MM.1S (cell line): ENCODE measurements around the gene RDH13.

Experiments
- DNase-seq: peaks from one replicate; pipeline ENCODE4 v3.0.0-alpha.2; 2015
- H2AFZ ChIP-seq: fragments of 300-600 bp; sonication (generic); 2 replicates; pipeline ENCODE4 v1.6.0; 2016; ENCODE audit warnings: antibody characterized with exemption, low read length
- H3F3A ChIP-seq: fragments of 300-600 bp; sonication (generic); 2 replicates; pipeline ENCODE4 v1.6.1; 2016; ENCODE audit warnings: mild to moderate bottlenecking, antibody characterized with exemption, low read length, moderate library complexity, mixed read lengths; ENCODE audit not compliant: insufficient read depth
- H3K27ac ChIP-seq: fragments of 300-600 bp; sonication (generic); 2 replicates; pipeline ENCODE4 v1.5.1; 2016; ENCODE audit warnings: mild to moderate bottlenecking, low read length
- H3K27me3 ChIP-seq: fragments of 300-600 bp; sonication (generic); replicated peaks from 2 replicates; pipeline ENCODE4 v1.6.0; 2016; ENCODE audit warnings: low read length; ENCODE audit not compliant: insufficient read depth
- H3K36me3 ChIP-seq: fragments of 300-600 bp; sonication (generic); replicated peaks from 2 replicates; pipeline ENCODE4 v1.6.1; 2016; ENCODE audit warnings: mild to moderate bottlenecking, low read length, mixed read lengths; ENCODE audit not compliant: insufficient read depth
- H3K4me1 ChIP-seq: fragments of 300-600 bp; sonication (generic); 2 replicates; pipeline ENCODE4 v1.6.1; 2016; ENCODE audit warnings: low read length, mixed read lengths
- H3K4me2 ChIP-seq: fragments of 300-600 bp; sonication (generic); 2 replicates; pipeline ENCODE4 v1.6.0; 2016; ENCODE audit warnings: low read depth, low read length
- H3K4me3 ChIP-seq: fragments of 300-600 bp; sonication (generic); 2 replicates; pipeline ENCODE4 v1.5.1; 2016; ENCODE audit warnings: low read length, mixed read lengths
- H3K79me2 ChIP-seq: fragments of 300-600 bp; sonication (generic); 2 replicates; pipeline ENCODE4 v1.6.1; 2016; ENCODE audit warnings: mixed run types, low read length, mixed read lengths
- H3K9ac ChIP-seq: fragments of 300-600 bp; sonication (generic); 2 replicates; pipeline ENCODE4 v1.6.1; 2016; ENCODE audit warnings: low read length, mixed read lengths
- H3K9me2 ChIP-seq: fragments of 300-600 bp; sonication (generic); replicated peaks from 2 replicates; pipeline ENCODE4 v1.6.1; 2016; ENCODE audit warnings: mild to moderate bottlenecking, low read length, mixed read lengths; ENCODE audit not compliant: insufficient read depth
- H3K9me3 ChIP-seq: fragments of 300-600 bp; sonication (generic); replicated peaks from 2 replicates; pipeline ENCODE4 v1.6.1; 2016; ENCODE audit warnings: mild to moderate bottlenecking, low read length, mixed read lengths; ENCODE audit not compliant: insufficient read depth
- H4K20me1 ChIP-seq: fragments of 300-600 bp; sonication (generic); 2 replicates; pipeline ENCODE4 v1.6.1; 2016; ENCODE audit warnings: mild to moderate bottlenecking, low read length, moderate library complexity, mixed read lengths; ENCODE audit not compliant: insufficient read depth
- CTCF ChIP-seq: fragments of 300-600 bp; sonication (generic); IDR thresholded peaks from 2 replicates; pipeline ENCODE4 v1.5.1; 2016; ENCODE audit warnings: antibody characterized with exemption, low read length, mixed read lengths
- EZH2 ChIP-seq: fragments of 300-600 bp; sonication (generic); optimal IDR thresholded peaks from 2 replicates; pipeline ENCODE3; 2017; ENCODE audit warnings: low read depth, mild to moderate bottlenecking, antibody characterized with exemption, low read length, mixed read lengths
- EZH2phosphoT487 ChIP-seq: fragments of 300-600 bp; sonication (generic); IDR thresholded peaks from 2 replicates; pipeline ENCODE4 v1.6.1; 2018; ENCODE audit warnings: antibody characterized with exemption, low read length

RDH13 gene

GRCh38 chr19:55046975-55047622, 15.8 kb downstream of the RDH13 start:
- Histone ChIP-seq H3K27me3 (no peaks in the 10 kb centered on the region), H3K4me3 (no peak overlapping the region), H2AFZ (no peak overlapping the region), H3K4me2 (no peak overlapping the region), H4K20me1 (no peaks in the 10 kb centered on the region), H3K27ac (no peak overlapping the region), H3F3A (no peaks in the 10 kb centered on the region), H3K9me3 (no peaks in the 10 kb centered on the region), H3K4me1 (no peaks in the 10 kb centered on the region), H3K36me3 (peaks cover 5% of the 10 kb centered on the region; the same call in 1 of the 2 replicates), H3K9ac (no peak overlapping the region), H3K79me2 (peaks cover 23% of the 10 kb centered on the region), H3K9me2 (no peaks in the 10 kb centered on the region)
- no peak for DNase-seq
- TF ChIP-seq EZH2 (no peak), EZH2phosphoT487 (no peak), CTCF (no peak)

- Histone ChIP-seq H4K20me1 (no peaks in the 10 kb centered on the region), H3F3A (no peaks in the 10 kb centered on the region), H3K79me2 (peaks cover 18% of the 10 kb centered on the region), H3K36me3 (no peaks in the 10 kb centered on the region), H3K9me2 (no peaks in the 10 kb centered on the region), H3K4me3 (no peak overlapping the region), H3K27me3 (no peaks in the 10 kb centered on the region), H3K9ac (no peak overlapping the region), H3K9me3 (no peaks in the 10 kb centered on the region), H3K4me1 (no peaks in the 10 kb centered on the region), H3K27ac (no peak overlapping the region), H2AFZ (no peak overlapping the region), H3K4me2 (no peak overlapping the region)
- no peak for DNase-seq
- TF ChIP-seq EZH2 (no peak), CTCF (no peak), EZH2phosphoT487 (no peak)
These were observed 17.9 kb downstream of the RDH13 start for GRCh38 chr19:55044771-55045716.

DNA sequence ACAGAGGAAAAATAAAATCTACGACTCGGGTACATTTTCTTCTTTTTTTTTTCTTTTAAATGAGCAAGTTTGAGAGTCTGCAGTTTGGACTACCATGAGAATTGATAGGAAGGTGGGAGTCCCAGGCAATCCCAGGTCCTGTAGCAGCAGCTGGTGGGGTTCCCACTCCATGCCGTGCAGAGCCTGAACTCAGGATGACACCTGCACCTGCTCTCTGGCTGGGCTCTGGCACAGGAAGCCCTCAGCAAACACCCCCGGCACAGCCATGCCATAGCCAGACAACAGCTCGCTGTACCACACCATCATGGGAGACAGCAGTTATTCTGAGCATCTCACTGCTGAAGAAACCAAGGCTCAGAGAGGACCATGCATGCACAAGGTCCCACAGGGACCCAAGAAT, 18.7 kb downstream of the RDH13 start:
- DNase-seq, result no peak
- Histone ChIP-seq H3K79me2 (peaks cover 24% of the 10 kb centered on the region), H3K9me2 (no peaks in the 10 kb centered on the region), H3K36me3 (no peaks in the 10 kb centered on the region), H2AFZ (no peak overlapping the region), H3K27me3 (no peaks in the 10 kb centered on the region), H3K4me2 (no peak overlapping the region), H3K9me3 (no peaks in the 10 kb centered on the region), H3K9ac (no peak overlapping the region), H3K4me3 (no peak overlapping the region), H3K27ac (no peak overlapping the region), H3F3A (no peaks in the 10 kb centered on the region), H3K4me1 (no peaks in the 10 kb centered on the region), H4K20me1 (no peaks in the 10 kb centered on the region)
- no peak for TF ChIP-seq CTCF
- TF ChIP-seq EZH2, result no peak
- TF ChIP-seq EZH2phosphoT487, result no peak
